Activated CD8-positive, alpha-beta T cell treated with anti-CD3 and anti-CD28 coated beads, Interleukin-2, amount 10 ng/mL, durations not matched to agents 7 days and 5 days (primary cell): ENCODE results near the gene ZNF138. TPM values are rescaled to one million over a fixed set of nuclear protein-coding genes. Genes with fewer than 3 reads are reported as not detected.

ENCODE experiments used
- ATAC-seq: fragments of 150-1000 bp; cut with Tn5 transposase; one replicate; pipeline ENCODE4 v1.10.0; 2021; ENCODE audit warnings: moderate library complexity
- CTCF ChIA-PET: fragments of 350-600 bp; sonication (Branson Sonifier 250); formaldehyde crosslinking; loops from one replicate; lab custom pipeline; 2021; ENCODE audit warnings: antibody characterized with exemption; lab: Charles Lee
- POLR2A ChIA-PET: fragments of 350-600 bp; sonication (Branson Sonifier 250); formaldehyde crosslinking; loops from one replicate; lab custom pipeline; 2021; ENCODE audit warnings: antibody characterized with exemption; lab: Charles Lee
- DNase-seq: peaks from one replicate; pipeline ENCODE4 v3.0.0-alpha.2; 2020
- H3K27ac Mint-ChIP-seq: one replicate; pipeline ENCODE4 v1.8.0; 2021; ENCODE audit warnings: mild to moderate bottlenecking, mixed read lengths
- H3K27me3 Mint-ChIP-seq: one replicate; pipeline ENCODE4 v1.8.0; 2021; ENCODE audit warnings: low read depth, mixed read lengths
- H3K36me3 Mint-ChIP-seq: one replicate; pipeline ENCODE4 v1.8.0; 2021; ENCODE audit warnings: low read depth, mixed read lengths
- H3K4me1 Mint-ChIP-seq: one replicate; pipeline ENCODE4 v1.8.0; 2021; ENCODE audit warnings: low read depth, mixed read lengths
- H3K4me3 Mint-ChIP-seq: one replicate; pipeline ENCODE4 v1.8.0; 2021; ENCODE audit warnings: mild to moderate bottlenecking, mixed read lengths
- H3K9me3 Mint-ChIP-seq: one replicate; pipeline ENCODE4 v1.8.0; 2022; ENCODE audit warnings: mixed read lengths; ENCODE audit not compliant: insufficient read depth
- total RNA-seq, 2 experiments: library from RNA; stranded (reverse); gene quantifications; one replicate each; pipeline ENCODE4 v1.2.3, GENCODE V29; 2021

Gene ZNF138
- total RNA-seq, 2 experiments from 2014 or later = 10.9 to 11.7 TPM

- ATAC-seq (no peak), DNase-seq (peak; percentile 6)
- Mint-ChIP-seq H3K27me3 (no peaks in the 10 kb centered on the region), H3K9me3 (peaks cover 4% of the 10 kb centered on the region), H3K36me3 (no peaks in the 10 kb centered on the region), H3K4me1 (no peaks in the 10 kb centered on the region), H3K27ac (no peak overlapping the region), H3K4me3 (no peak overlapping the region)
- POLR2A ChIA-PET = no interaction called here
- CTCF ChIA-PET = no interaction called here
These were observed 76.4 kb downstream of the ZNF138 start for GRCh38 chr7:64870656-64871055.

GRCh38 chr7:64871761-64872160 lies 77.5 kb downstream of the ZNF138 start:
- no peak overlapping the region for H3K27ac Mint-ChIP-seq

GRCh38 chr7:64872351-64873154 lies 78.3 kb downstream of the ZNF138 start:
- DNase-seq (peak; percentile 14), ATAC-seq (no peak)
- H3K4me3 Mint-ChIP-seq = no peak overlapping the region
- no peaks in the 10 kb centered on the region for H3K36me3 Mint-ChIP-seq
- peaks cover 4% of the 10 kb centered on the region for H3K4me1 Mint-ChIP-seq
- ChIA-PET POLR2A (no interaction called here), CTCF (no interaction called here)
- no peak overlapping the region for H3K27ac Mint-ChIP-seq
- H3K9me3 Mint-ChIP-seq = peaks cover 9% of the 10 kb centered on the region
- no peaks in the 10 kb centered on the region for H3K27me3 Mint-ChIP-seq

More at GRCh38 chr7:64871761-64872160, 77.5 kb downstream of the ZNF138 start:
- Mint-ChIP-seq H3K9me3 (peaks cover 9% of the 10 kb centered on the region), H3K27me3 (no peaks in the 10 kb centered on the region), H3K4me3 (no peak overlapping the region), H3K4me1 (no peaks in the 10 kb centered on the region), H3K36me3 (no peaks in the 10 kb centered on the region)
- ATAC-seq (no peak), DNase-seq (no peak)
- POLR2A ChIA-PET = no interaction called here
- CTCF ChIA-PET = no interaction called here

- peaks cover 9% of the 10 kb centered on the region for H3K9me3 Mint-ChIP-seq
- ChIA-PET POLR2A (no interaction called here), CTCF (no interaction called here)
- H3K4me1 Mint-ChIP-seq = peaks cover 7% of the 10 kb centered on the region
- H3K36me3 Mint-ChIP-seq = no peaks in the 10 kb centered on the region
- ATAC-seq = no peak
- peak; percentile 15 for DNase-seq
- no peak overlapping the region for H3K4me3 Mint-ChIP-seq
- H3K27ac Mint-ChIP-seq = no peak overlapping the region
- H3K27me3 Mint-ChIP-seq = no peaks in the 10 kb centered on the region
These were observed 78.9 kb downstream of the ZNF138 start for GRCh38 chr7:64873155-64873500.

- H3K27ac Mint-ChIP-seq = no peak overlapping the region
- H3K4me3 Mint-ChIP-seq = no peak overlapping the region
- ATAC-seq (no peak), DNase-seq (peak; percentile 12)
- no peaks in the 10 kb centered on the region for H3K36me3 Mint-ChIP-seq
- H3K27me3 Mint-ChIP-seq = no peaks in the 10 kb centered on the region
- ChIA-PET CTCF (no interaction called here), POLR2A (no interaction called here)
- H3K9me3 Mint-ChIP-seq = peaks cover 9% of the 10 kb centered on the region
- peaks cover 7% of the 10 kb centered on the region for H3K4me1 Mint-ChIP-seq
These were observed 79.3 kb downstream of the ZNF138 start for GRCh38 chr7:64873517-64873916.

GRCh38 chr7:64874114-64874513 lies 79.9 kb downstream of the ZNF138 start:
- POLR2A ChIA-PET = no interaction called here
- DNase-seq (no peak), ATAC-seq (no peak)
- Mint-ChIP-seq H3K4me3 (no peak overlapping the region), H3K27ac (no peak overlapping the region), H3K9me3 (peaks cover 13% of the 10 kb centered on the region), H3K27me3 (no peaks in the 10 kb centered on the region), H3K4me1 (peaks cover 7% of the 10 kb centered on the region), H3K36me3 (no peaks in the 10 kb centered on the region)
- CTCF ChIA-PET = no interaction called here

GRCh38 chr7:64874562-64875250 lies 80.5 kb downstream of the ZNF138 start:
- Mint-ChIP-seq H3K4me1 (peaks cover 7% of the 10 kb centered on the region), H3K27ac (no peak overlapping the region), H3K36me3 (no peaks in the 10 kb centered on the region), H3K4me3 (no peak overlapping the region), H3K9me3 (peaks cover 13% of the 10 kb centered on the region), H3K27me3 (no peaks in the 10 kb centered on the region)
- ATAC-seq (no peak), DNase-seq (no peak)
- POLR2A ChIA-PET = no interaction called here
- CTCF ChIA-PET = no interaction called here

- Mint-ChIP-seq H3K4me1 (peaks cover 7% of the 10 kb centered on the region), H3K9me3 (peaks cover 13% of the 10 kb centered on the region), H3K4me3 (no peak overlapping the region), H3K27me3 (no peaks in the 10 kb centered on the region), H3K27ac (no peak overlapping the region), H3K36me3 (no peaks in the 10 kb centered on the region)
- ATAC-seq (no peak), DNase-seq (peak; percentile 5)
- CTCF ChIA-PET = no interaction called here
- POLR2A ChIA-PET = no interaction called here
These were observed 81.0 kb downstream of the ZNF138 start for GRCh38 chr7:64875258-64875657.

GRCh38 chr7:64875658-64876406 lies 81.6 kb downstream of the ZNF138 start:
- ChIA-PET CTCF (no interaction called here), POLR2A (no interaction called here)
- H3K27me3 Mint-ChIP-seq = no peaks in the 10 kb centered on the region
- peaks cover 7% of the 10 kb centered on the region for H3K4me1 Mint-ChIP-seq
- H3K36me3 Mint-ChIP-seq = no peaks in the 10 kb centered on the region
- no peak overlapping the region for H3K27ac Mint-ChIP-seq
- no peak overlapping the region for H3K4me3 Mint-ChIP-seq
- H3K9me3 Mint-ChIP-seq = peaks cover 13% of the 10 kb centered on the region
- DNase-seq = peak; percentile 18
- ATAC-seq = no peak

- Mint-ChIP-seq H3K9me3 (peaks cover 19% of the 10 kb centered on the region), H3K27me3 (peaks cover 4% of the 10 kb centered on the region), H3K4me1 (peaks cover 7% of the 10 kb centered on the region), H3K27ac (no peak overlapping the region), H3K36me3 (no peaks in the 10 kb centered on the region), H3K4me3 (peak overlapping the region; percentile 51)
- ATAC-seq (peak; percentile 93), DNase-seq (peak; percentile 67)
- POLR2A ChIA-PET = interaction anchor here (0.9 kb wide), 1 partner anchor 26 kb away, joined by 5 read pairs; the partner anchor contains the start of gene ZNF273
- CTCF ChIA-PET = no interaction called here
These were observed 82.8 kb downstream of the ZNF138 start for GRCh38 chr7:64876792-64877713.
